HFFc6 (cell line): ENCODE results near the gene PDCD1. TPM values are rescaled to one million over a fixed set of nuclear protein-coding genes. Genes with fewer than 3 reads are reported as not detected.
"Not testable (repeated sequence)": the region's sequence is repeated elsewhere in the genome, so short reads cannot be mapped to it uniquely, and the experiment has no call there.

Experiments
- DNase-seq: peaks from one replicate; pipeline ENCODE4 v3.0.0-alpha.2; 2018
- H3K27ac Mint-ChIP-seq: 2 replicates; pipeline ENCODE4 v1.8.0; 2020; ENCODE audit warnings: mild to moderate bottlenecking, mixed read lengths
- H3K27me3 Mint-ChIP-seq: 2 replicates; pipeline ENCODE4 v1.8.0; 2021; ENCODE audit warnings: mild to moderate bottlenecking, moderate library complexity, mixed read lengths; ENCODE audit not compliant: insufficient read depth
- H3K36me3 Mint-ChIP-seq: 2 replicates; pipeline ENCODE4 v1.8.0; 2021; ENCODE audit warnings: low read depth, mixed read lengths
- H3K4me1 Mint-ChIP-seq: 2 replicates; pipeline ENCODE4 v1.8.0; 2020; ENCODE audit warnings: low read depth, mixed read lengths
- H3K4me3 Mint-ChIP-seq: 2 replicates; pipeline ENCODE4 v1.8.0; 2020; ENCODE audit warnings: mild to moderate bottlenecking, moderate library complexity, mixed read lengths
- H3K9me3 Mint-ChIP-seq: 2 replicates; pipeline ENCODE4 v1.8.0; 2020; ENCODE audit warnings: mild to moderate bottlenecking, mixed read lengths
- CTCF ChIP-seq: fragments of 200-600 bp; sonication (generic); IDR thresholded peaks from 2 replicates; pipeline ENCODE4 v1.5.0; 2021; ENCODE audit warnings: antibody characterized with exemption, mild to moderate bottlenecking
- total RNA-seq, 6 experiments: library from RNA; stranded (reverse); fragmentation: NEBNext Ultra II Directional; extraction: Animal tissue kit (Norgen Biotek cat#: 25700); gene quantifications; 2 replicates in 1 of 6; 3 replicates in 5 of 6; pipeline ENCODE4 v1.2.3, GENCODE V29; 2021

Gene PDCD1
- total RNA-seq, 6 experiments from 2014 or later = not detected

GRCh38 chr2:241821460-241822263, 37.0 kb downstream of the PDCD1 start:
- no peak for DNase-seq
- H3K27ac Mint-ChIP-seq = no peak overlapping the region
- no peak for TF ChIP-seq CTCF
- no peak overlapping the region for H3K4me3 Mint-ChIP-seq
- peaks cover 19% of the 10 kb centered on the region for H3K27me3 Mint-ChIP-seq
- H3K36me3 Mint-ChIP-seq = peaks cover 18% of the 10 kb centered on the region
- no peaks in the 10 kb centered on the region for H3K4me1 Mint-ChIP-seq
- H3K9me3 Mint-ChIP-seq = peaks cover 25% of the 10 kb centered on the region

- TF ChIP-seq CTCF = no peak
- no peaks in the 10 kb centered on the region for H3K4me1 Mint-ChIP-seq
- H3K27ac Mint-ChIP-seq = no peak overlapping the region
- H3K27me3 Mint-ChIP-seq = peaks cover 19% of the 10 kb centered on the region
- H3K4me3 Mint-ChIP-seq = no peak overlapping the region
- H3K9me3 Mint-ChIP-seq = peaks cover 19% of the 10 kb centered on the region
- no peak for DNase-seq
- H3K36me3 Mint-ChIP-seq = peaks cover 15% of the 10 kb centered on the region
Measured at GRCh38 chr2:241820625-241821384, 37.9 kb downstream of the PDCD1 start.

- not testable (repeated sequence) for H3K4me1 Mint-ChIP-seq, H3K27ac Mint-ChIP-seq, H3K4me3 Mint-ChIP-seq, DNase-seq
- peaks cover 15% of the 10 kb centered on the region for H3K36me3 Mint-ChIP-seq
- H3K27me3 Mint-ChIP-seq = peaks cover 22% of the 10 kb centered on the region
- peaks cover 19% of the 10 kb centered on the region for H3K9me3 Mint-ChIP-seq
Measured at GRCh38 chr2:241819947-241820624, 38.6 kb downstream of the PDCD1 start.

GRCh38 chr2:241818943-241819270, 39.8 kb downstream of the PDCD1 start:
- Mint-ChIP-seq H3K4me1 (no peaks in the 10 kb centered on the region), H3K36me3 (peaks cover 12% of the 10 kb centered on the region), H3K27ac (no peak overlapping the region), H3K27me3 (peaks cover 21% of the 10 kb centered on the region), H3K4me3 (no peak overlapping the region), H3K9me3 (peaks cover 12% of the 10 kb centered on the region)
- DNase-seq = no peak
- TF ChIP-seq CTCF = no peak

- TF ChIP-seq CTCF = no peak
- Mint-ChIP-seq H3K4me3 (no peak overlapping the region), H3K9me3 (peaks cover 7% of the 10 kb centered on the region; the same call in 1 of the 2 replicates), H3K27ac (no peak overlapping the region), H3K4me1 (no peaks in the 10 kb centered on the region), H3K27me3 (peaks cover 17% of the 10 kb centered on the region), H3K36me3 (peaks cover 8% of the 10 kb centered on the region; the same call in 1 of the 2 replicates)
- no peak for DNase-seq
Measured at GRCh38 chr2:241818229-241818942, 40.3 kb downstream of the PDCD1 start.

GRCh38 chr2:241817821-241818215, 40.9 kb downstream of the PDCD1 start:
- not testable (repeated sequence) for H3K4me1 Mint-ChIP-seq, H3K9me3 Mint-ChIP-seq, DNase-seq, H3K4me3 Mint-ChIP-seq, H3K36me3 Mint-ChIP-seq, H3K27ac Mint-ChIP-seq
- H3K27me3 Mint-ChIP-seq = peaks cover 14% of the 10 kb centered on the region
